ENCODE data around the gene BICDL2.
"Not testable (repeated sequence)": the region's sequence is repeated elsewhere in the genome, so short reads cannot be mapped to it uniquely, and the experiment has no call there.

BICDL2 gene, protein sequence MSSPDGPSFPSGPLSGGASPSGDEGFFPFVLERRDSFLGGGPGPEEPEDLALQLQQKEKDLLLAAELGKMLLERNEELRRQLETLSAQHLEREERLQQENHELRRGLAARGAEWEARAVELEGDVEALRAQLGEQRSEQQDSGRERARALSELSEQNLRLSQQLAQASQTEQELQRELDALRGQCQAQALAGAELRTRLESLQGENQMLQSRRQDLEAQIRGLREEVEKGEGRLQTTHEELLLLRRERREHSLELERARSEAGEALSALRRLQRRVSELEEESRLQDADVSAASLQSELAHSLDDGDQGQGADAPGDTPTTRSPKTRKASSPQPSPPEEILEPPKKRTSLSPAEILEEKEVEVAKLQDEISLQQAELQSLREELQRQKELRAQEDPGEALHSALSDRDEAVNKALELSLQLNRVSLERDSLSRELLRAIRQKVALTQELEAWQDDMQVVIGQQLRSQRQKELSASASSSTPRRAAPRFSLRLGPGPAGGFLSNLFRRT

DNA sequence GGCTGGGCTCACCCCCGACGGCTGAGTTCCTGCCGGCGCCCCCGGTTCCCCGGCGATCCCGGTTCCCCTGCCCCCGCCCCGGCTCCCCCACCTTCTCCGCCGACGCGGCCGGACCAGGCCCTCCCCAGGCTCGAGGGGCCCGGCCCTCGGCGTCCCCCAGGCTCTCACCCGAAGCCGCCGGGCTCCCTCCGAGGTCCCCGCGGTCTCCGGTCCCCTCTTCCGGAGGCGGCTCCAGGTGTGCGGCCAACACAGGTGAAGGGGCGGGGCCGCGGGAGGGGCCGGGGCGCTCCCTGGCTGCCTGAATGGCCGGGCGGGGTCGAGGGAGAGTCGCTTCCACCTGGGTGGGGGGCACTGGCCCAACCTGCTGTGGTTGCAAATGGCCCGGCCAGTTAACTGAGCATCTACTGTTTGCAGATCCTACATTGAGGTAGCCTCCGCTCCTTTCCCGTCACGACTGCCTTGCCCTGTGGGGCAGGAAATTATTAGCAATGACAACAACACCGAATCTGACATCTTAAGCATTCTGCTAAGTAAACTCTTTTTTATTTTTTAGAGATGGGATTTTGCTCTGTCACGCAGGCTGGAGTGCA, at the start of gene BICDL2:
Gene BICDL2 (minus strand): TSS at position 219 of the 590 bp plus-strand sequence. CDS start 1,448 bp downstream, outside the sequence.
- H3K4me3 ChIP-seq (ENCODE audit: low read depth, low read length) = no peak within 1 kb of the TSS
- no peak for DNase-seq (ENCODE audit: low read depth)
- TF ChIP-seq, protein P1, sequence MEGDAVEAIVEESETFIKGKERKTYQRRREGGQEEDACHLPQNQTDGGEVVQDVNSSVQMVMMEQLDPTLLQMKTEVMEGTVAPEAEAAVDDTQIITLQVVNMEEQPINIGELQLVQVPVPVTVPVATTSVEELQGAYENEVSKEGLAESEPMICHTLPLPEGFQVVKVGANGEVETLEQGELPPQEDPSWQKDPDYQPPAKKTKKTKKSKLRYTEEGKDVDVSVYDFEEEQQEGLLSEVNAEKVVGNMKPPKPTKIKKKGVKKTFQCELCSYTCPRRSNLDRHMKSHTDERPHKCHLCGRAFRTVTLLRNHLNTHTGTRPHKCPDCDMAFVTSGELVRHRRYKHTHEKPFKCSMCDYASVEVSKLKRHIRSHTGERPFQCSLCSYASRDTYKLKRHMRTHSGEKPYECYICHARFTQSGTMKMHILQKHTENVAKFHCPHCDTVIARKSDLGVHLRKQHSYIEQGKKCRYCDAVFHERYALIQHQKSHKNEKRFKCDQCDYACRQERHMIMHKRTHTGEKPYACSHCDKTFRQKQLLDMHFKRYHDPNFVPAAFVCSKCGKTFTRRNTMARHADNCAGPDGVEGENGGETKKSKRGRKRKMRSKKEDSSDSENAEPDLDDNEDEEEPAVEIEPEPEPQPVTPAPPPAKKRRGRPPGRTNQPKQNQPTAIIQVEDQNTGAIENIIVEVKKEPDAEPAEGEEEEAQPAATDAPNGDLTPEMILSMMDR (IDR thresholded peaks at IDR 0.05; ENCODE audit: insufficient read depth, low read depth, low read length, missing control alignments) = no peak

DNA sequence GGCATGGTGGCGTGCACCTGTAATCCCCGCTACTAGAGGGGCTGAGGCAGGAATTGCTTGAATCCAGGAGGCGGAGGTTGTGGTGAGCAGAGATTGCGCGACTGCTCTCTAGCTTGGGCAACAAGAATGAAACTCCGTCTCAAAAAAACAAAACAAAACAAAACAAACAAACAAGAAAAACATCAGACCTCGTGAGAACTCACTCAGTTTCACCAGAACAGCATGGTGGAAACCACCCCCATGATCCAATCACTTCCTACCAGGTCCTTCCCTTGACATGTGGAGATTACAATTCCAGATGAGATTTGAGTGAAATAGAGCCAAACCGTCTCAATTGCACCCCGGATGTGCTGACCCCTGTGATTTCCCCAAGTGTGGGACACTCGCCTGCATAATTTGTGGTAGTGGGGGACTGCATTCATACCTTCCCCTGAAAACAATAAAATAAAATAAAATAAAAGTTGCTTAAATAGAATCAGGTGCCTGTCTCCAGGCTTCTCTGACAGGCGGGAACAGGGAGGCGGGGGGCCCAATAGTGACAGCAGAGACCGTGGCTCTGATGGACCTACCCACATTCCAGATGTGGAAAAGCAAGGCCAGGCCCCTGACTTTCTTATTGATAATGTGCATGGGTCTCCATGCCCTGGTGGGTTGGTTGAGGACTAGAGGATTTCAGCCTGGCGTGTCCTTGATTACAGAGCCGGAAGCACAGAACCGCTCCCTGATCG, 49.3 kb upstream of the BICDL2 start:
- TF ChIP-seq, protein P1 (IDR thresholded peaks at IDR 0.05; ENCODE audit: insufficient read depth, low read depth, low read length, missing control alignments) = no peak
- DNase-seq (ENCODE audit: low read depth) = no peak
- no peak overlapping the region for H3K4me3 ChIP-seq (ENCODE audit: low read depth, low read length)

DNA sequence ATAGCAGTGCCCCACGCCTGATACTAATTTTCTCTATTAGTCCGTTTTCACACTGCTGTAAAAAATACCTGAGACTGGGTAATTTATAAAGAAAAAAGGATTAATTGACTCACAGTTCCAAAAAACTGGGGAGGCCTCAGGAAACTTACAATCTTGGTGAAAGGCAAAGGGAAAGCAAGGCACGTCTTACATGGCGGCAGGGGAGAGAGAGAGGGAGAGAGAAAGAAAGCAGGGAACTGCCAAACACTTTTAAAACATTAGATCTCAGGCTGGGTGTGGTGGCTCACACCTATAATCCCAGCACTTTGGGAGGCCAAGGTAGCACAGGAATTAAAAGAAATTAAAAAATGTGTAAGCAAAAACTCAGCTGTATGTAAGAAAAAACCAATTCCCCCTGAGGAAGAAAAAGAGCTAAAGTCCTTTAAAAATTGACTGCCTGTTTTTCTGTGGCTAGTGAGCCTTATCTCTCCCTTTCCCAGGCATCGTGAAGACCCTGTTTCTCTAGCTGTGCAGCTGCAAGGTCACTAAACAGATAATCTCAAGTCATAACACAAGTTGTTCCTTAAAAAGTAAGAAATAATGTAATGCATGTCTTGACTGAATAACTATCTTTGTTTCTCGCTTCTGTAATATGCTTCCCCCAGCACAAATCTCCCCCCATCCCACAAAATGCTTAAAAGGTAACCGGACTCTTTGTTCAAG, 48.4 kb upstream of the BICDL2 start:
- TF ChIP-seq, protein P1 (IDR thresholded peaks at IDR 0.05; ENCODE audit: insufficient read depth, low read depth, low read length, missing control alignments) = no peak
- no peak overlapping the region for H3K4me3 ChIP-seq (ENCODE audit: low read depth, low read length)

DNA sequence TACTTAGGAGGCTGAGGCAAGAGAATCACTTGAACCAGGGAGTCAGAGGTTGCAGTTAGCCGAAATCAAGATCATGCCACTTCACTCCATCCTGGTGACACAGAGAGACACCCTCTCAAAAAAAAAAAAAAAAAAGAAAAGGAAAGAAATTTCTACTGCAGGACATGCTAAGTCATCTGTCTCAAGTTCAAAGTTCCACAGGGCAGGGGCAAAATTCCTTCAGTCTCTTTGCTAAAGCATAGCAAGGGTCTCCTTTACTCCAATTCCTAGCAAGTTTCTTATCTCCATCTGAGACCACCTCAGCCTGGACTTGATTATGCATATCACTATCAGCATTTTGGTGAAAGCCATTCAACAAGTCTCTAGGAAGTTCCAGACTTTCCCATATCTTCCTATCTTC, 47.7 kb upstream of the BICDL2 start:
- DNase-seq (ENCODE audit: low read depth) = no peak
- no peak overlapping the region for H3K4me3 ChIP-seq (ENCODE audit: low read depth, low read length)
- TF ChIP-seq, protein P1 (IDR thresholded peaks at IDR 0.05; ENCODE audit: insufficient read depth, low read depth, low read length, missing control alignments) = no peak

More for the DNA sequence above, 48.4 kb upstream of the BICDL2 start:
- DNase-seq (ENCODE audit: low read depth) = no peak

DNA sequence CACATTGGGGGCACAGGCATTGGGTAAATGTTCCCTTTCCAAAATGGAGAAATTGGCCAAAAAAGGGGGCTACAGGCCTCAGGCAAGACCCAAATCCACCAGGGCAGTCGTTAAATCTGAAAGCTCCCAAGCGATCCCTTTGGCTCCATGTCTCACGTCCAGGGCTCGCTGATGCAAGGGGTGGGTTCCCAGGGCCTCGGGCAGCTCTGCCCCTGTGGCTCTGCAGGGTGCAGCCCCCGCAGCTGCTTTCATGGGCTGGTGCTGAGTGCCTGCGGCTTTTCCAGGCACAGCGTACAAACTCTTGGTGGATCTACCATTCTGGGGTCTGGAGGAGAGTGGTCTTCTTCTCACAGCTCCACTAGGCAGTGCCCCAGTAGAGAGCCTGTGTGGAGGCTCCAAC, 46.7 kb upstream of the BICDL2 start:
- DNase-seq (ENCODE audit: low read depth); H3K4me3 ChIP-seq (ENCODE audit: low read depth, low read length): not testable (repeated sequence)

DNA sequence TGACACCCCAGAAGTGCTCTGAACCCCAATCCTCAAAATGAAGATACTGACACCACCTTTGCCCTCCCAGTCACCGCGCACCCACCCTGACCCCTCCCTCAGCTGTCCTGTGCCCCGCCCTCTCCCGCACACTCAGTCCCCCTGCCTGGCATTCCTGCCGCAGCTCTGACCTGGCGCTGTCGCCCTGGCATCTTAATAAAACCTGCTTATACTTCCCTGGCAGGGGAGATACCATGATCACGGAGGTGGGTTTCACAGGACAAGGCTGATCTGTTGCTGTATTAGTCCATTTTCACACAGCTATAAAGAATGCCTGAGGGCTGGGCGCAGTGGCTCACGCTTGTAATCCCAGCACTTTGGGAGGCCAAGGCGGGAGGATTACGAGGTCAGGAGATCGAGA, 45.2 kb upstream of the BICDL2 start:
- not testable (repeated sequence) for H3K4me3 ChIP-seq (ENCODE audit: low read depth, low read length); DNase-seq (ENCODE audit: low read depth)

DNA sequence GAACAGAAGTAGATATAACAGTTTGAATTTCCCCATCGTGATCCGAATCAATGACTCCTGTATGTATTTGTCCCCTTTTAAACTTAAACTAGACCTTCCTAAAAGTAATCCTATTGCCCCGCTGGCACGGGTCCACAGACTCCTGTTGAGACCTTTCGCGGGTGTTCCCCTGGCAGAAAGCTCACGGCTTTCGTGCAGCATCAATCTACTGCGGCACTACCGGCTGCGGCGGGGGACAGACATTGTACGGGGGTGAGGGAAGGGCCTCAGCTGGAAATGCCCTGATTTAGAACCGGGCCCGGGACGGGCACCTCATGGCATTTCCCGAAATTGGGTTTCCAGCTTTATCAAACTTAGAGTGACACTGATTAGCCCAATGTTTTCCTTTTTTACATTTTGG, 43.3 kb upstream of the BICDL2 start:
- TF ChIP-seq, protein P1 (IDR thresholded peaks at IDR 0.05; ENCODE audit: insufficient read depth, low read depth, low read length, missing control alignments) = no peak
- no peak for DNase-seq (ENCODE audit: low read depth)
- no peak overlapping the region for H3K4me3 ChIP-seq (ENCODE audit: low read depth, low read length)

Data from GM12865 (cell line).